Activated naive CD8-positive, alpha-beta T cell treated with anti-CD3 and anti-CD28 coated beads for 36 hours (primary cell): ENCODE results near the gene NELFCD. TPM values are rescaled to one million over a fixed set of nuclear protein-coding genes. Genes with fewer than 3 reads are reported as not detected.
"Not testable (repeated sequence)": the region's sequence is repeated elsewhere in the genome, so short reads cannot be mapped to it uniquely, and the experiment has no call there.

Experiments
- DNase-seq: peaks from one replicate; pipeline ENCODE4 v3.0.0; 2021
- H3K27ac Mint-ChIP-seq: one replicate; pipeline ENCODE4 v1.8.0; 2022; ENCODE audit warnings: mild to moderate bottlenecking, moderate library complexity, mixed read lengths
- H3K27me3 Mint-ChIP-seq: one replicate; pipeline ENCODE4 v1.8.0; 2022; ENCODE audit warnings: mild to moderate bottlenecking, mixed read lengths
- H3K36me3 Mint-ChIP-seq: one replicate; pipeline ENCODE4 v1.8.0; 2021; ENCODE audit warnings: mild to moderate bottlenecking, mixed read lengths
- H3K4me1 Mint-ChIP-seq: one replicate; pipeline ENCODE4 v1.8.0; 2021; ENCODE audit warnings: mixed read lengths
- H3K4me3 Mint-ChIP-seq: one replicate; pipeline ENCODE4 v1.8.0; 2022; ENCODE audit warnings: mild to moderate bottlenecking, moderate library complexity, mixed read lengths
- H3K9me3 Mint-ChIP-seq: one replicate; pipeline ENCODE4 v1.8.0; 2022; ENCODE audit warnings: mixed read lengths
- total RNA-seq, 2 experiments: library from RNA; stranded (reverse); gene quantifications; one replicate each; pipeline ENCODE4 v1.2.3, GENCODE V29; 2021

Gene NELFCD
- total RNA-seq, 2 experiments from 2014 or later = 84.1 to 91.2 TPM

DNA sequence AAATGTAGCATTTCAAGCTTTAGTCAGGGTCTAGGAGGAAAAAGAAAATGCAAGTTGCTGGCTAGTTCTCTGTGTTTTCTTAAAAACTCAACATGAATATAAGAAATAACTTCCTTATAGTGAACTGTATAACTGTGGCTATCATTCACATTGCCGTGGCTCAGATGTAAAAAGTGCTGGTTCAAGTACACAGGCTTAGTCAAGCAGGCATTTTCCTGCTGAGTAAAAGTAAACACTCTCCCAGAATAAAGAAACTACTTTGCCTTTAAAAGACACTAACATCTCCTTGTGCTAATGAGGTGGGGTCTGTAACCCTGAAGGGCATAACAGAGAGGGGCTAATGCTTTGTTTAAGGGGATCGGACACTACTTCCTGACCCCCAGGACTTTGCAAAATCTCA lies 47.8 kb downstream of the NELFCD start:
- H3K4me1 Mint-ChIP-seq = peaks cover 56% of the 10 kb centered on the region
- peak overlapping the region; percentile 60 for H3K4me3 Mint-ChIP-seq
- peaks cover 56% of the 10 kb centered on the region for H3K36me3 Mint-ChIP-seq
- H3K27ac Mint-ChIP-seq = peak overlapping the region; percentile 56
- DNase-seq = no peak
- H3K27me3 Mint-ChIP-seq = no peaks in the 10 kb centered on the region
- H3K9me3 Mint-ChIP-seq = no peaks in the 10 kb centered on the region

DNA sequence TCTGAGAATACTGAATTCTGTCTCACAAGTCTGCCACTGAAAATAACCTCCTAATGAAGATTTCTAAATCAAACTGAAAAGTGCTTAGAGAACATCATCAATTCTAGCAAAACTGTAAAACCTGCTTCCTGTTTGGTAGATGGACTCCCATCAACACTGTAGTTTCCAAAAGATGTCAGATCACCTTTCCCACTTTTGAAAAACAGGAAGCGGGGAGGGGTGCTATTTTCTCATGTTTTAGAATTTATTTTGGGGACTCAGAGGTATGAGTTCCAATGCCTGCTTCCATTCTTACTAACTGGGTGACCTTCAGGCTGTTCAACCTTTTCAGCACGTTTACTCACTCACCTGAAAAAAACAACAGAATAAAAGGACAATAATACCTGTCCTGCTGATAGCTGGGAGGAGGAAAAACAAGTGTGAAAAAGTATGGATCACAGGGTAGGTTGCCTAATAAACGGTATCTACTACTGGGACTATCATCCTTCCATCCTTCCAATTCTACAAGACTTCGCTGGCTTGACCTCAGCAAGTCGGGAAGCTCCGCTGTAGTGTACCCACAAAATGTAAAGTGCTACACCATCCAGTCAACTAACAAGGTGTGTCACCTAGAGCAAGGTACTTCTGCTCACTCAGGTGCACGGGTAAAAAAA lies 50.0 kb downstream of the NELFCD start:
- H3K9me3 Mint-ChIP-seq = no peaks in the 10 kb centered on the region
- H3K36me3 Mint-ChIP-seq = peaks cover 62% of the 10 kb centered on the region
- H3K4me3 Mint-ChIP-seq = peak overlapping the region; percentile 93
- DNase-seq = no peak
- peak overlapping the region; percentile 95 for H3K27ac Mint-ChIP-seq
- H3K27me3 Mint-ChIP-seq = no peaks in the 10 kb centered on the region
- peaks cover 63% of the 10 kb centered on the region for H3K4me1 Mint-ChIP-seq

- no peaks in the 10 kb centered on the region for H3K27me3 Mint-ChIP-seq
- H3K4me3 Mint-ChIP-seq = peak overlapping the region; percentile 93
- H3K27ac Mint-ChIP-seq = peak overlapping the region; percentile 95
- H3K9me3 Mint-ChIP-seq = no peaks in the 10 kb centered on the region
- DNase-seq = no peak
- H3K4me1 Mint-ChIP-seq = peaks cover 61% of the 10 kb centered on the region
- peaks cover 62% of the 10 kb centered on the region for H3K36me3 Mint-ChIP-seq
Measured at GRCh38 chr20:59031564-59032022, 50.5 kb downstream of the NELFCD start.

GRCh38 chr20:59032023-59032712 lies 51.1 kb downstream of the NELFCD start, which contains the start of gene ATP5F1E:
Gene ATP5F1E, minus strand, starts transcription at chr20:59032335. Its CDS starts 84 bp downstream, at chr20:59032251.
- Mint-ChIP-seq H3K27ac (peak within 1 kb of the TSS; percentile 97), H3K27me3 (no peaks in the 10 kb centered on the region), H3K4me1 (peaks cover 61% of the 10 kb centered on the region), H3K36me3 (peaks cover 62% of the 10 kb centered on the region), H3K9me3 (no peaks in the 10 kb centered on the region), H3K4me3 (peak within 1 kb of the TSS; percentile 95)
- DNase-seq = peak; percentile 100

DNA sequence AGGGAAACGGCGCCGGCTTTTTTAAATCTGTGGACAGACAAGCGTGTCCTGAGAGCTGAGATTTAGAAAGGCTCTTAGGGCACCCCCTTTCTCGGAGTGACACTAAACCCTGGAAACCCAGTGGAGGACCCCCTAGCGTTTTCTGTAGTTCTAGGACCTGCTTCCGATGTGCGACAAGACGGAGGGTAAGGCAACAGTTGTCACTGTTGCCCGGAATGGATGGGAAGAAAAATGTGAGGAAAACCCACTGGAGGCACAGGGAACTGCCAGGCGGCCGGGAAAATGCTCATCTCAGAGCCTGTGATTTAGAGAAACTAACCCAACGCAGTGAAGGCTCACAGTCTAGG lies 51.6 kb downstream of the NELFCD start:
- Mint-ChIP-seq H3K4me3 (peak overlapping the region; percentile 95), H3K4me1 (peaks cover 56% of the 10 kb centered on the region), H3K27me3 (no peaks in the 10 kb centered on the region), H3K27ac (peak overlapping the region; percentile 97), H3K9me3 (no peaks in the 10 kb centered on the region), H3K36me3 (peaks cover 58% of the 10 kb centered on the region)
- DNase-seq = no peak

DNA sequence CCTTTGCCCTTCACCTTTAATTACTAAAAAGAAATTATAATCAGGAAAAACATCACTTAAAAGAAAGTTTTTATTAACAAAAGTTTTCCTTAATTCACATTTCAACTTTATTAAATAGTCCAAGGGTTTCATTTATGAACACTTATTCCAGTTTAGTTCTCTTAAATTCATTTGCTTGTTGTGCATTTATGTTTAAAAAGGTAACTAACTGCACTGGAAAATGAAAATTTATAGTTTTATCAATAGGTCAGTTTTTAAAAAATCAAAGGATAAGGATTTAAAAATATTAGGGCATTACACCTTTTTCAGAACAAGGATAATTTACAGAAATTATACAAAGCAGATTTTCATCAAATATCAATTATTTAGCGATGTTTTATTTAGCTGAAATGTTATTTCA lies 52.0 kb downstream of the NELFCD start:
- no peak for DNase-seq
- Mint-ChIP-seq H3K4me1 (peaks cover 55% of the 10 kb centered on the region), H3K36me3 (peaks cover 59% of the 10 kb centered on the region), H3K9me3 (no peaks in the 10 kb centered on the region), H3K4me3 (peak overlapping the region; percentile 95), H3K27ac (peak overlapping the region; percentile 97), H3K27me3 (no peaks in the 10 kb centered on the region)

- peaks cover 51% of the 10 kb centered on the region for H3K4me1 Mint-ChIP-seq
- H3K27ac Mint-ChIP-seq = peak overlapping the region; percentile 3
- H3K4me3 Mint-ChIP-seq = no peak overlapping the region
- no peak for DNase-seq
- no peaks in the 10 kb centered on the region for H3K27me3 Mint-ChIP-seq
- no peaks in the 10 kb centered on the region for H3K9me3 Mint-ChIP-seq
- H3K36me3 Mint-ChIP-seq = peaks cover 58% of the 10 kb centered on the region
Measured at GRCh38 chr20:59033616-59034165, 52.6 kb downstream of the NELFCD start.

- no peaks in the 10 kb centered on the region for H3K27me3 Mint-ChIP-seq
- H3K9me3 Mint-ChIP-seq = no peaks in the 10 kb centered on the region
- peaks cover 51% of the 10 kb centered on the region for H3K4me1 Mint-ChIP-seq
- peak overlapping the region; percentile 5 for H3K27ac Mint-ChIP-seq
- no peak overlapping the region for H3K4me3 Mint-ChIP-seq
- peaks cover 57% of the 10 kb centered on the region for H3K36me3 Mint-ChIP-seq
- no peak for DNase-seq
Measured at GRCh38 chr20:59035381-59035780, 54.3 kb downstream of the NELFCD start.

GRCh38 chr20:59037386-59037785 lies 56.3 kb downstream of the NELFCD start:
- Mint-ChIP-seq H3K27me3 (no peaks in the 10 kb centered on the region), H3K4me1 (peaks cover 54% of the 10 kb centered on the region), H3K4me3 (no peak overlapping the region), H3K36me3 (peaks cover 55% of the 10 kb centered on the region), H3K27ac (peak overlapping the region; percentile 9), H3K9me3 (no peaks in the 10 kb centered on the region)
- DNase-seq = no peak

- DNase-seq = no peak
- Mint-ChIP-seq H3K36me3 (peaks cover 49% of the 10 kb centered on the region), H3K4me3 (peak overlapping the region; percentile 95), H3K4me1 (peaks cover 55% of the 10 kb centered on the region), H3K27ac (peak overlapping the region; percentile 87), H3K27me3 (no peaks in the 10 kb centered on the region), H3K9me3 (no peaks in the 10 kb centered on the region)
Measured at GRCh38 chr20:59039233-59039632, 58.2 kb downstream of the NELFCD start.

- Mint-ChIP-seq H3K4me1 (peaks cover 52% of the 10 kb centered on the region), H3K36me3 (peaks cover 43% of the 10 kb centered on the region)
Measured at GRCh38 chr20:59040667-59041066, 59.6 kb downstream of the NELFCD start.

GRCh38 chr20:59041487-59041886 lies 60.4 kb downstream of the NELFCD start:
- H3K27me3 Mint-ChIP-seq, H3K9me3 Mint-ChIP-seq, DNase-seq: not testable (repeated sequence)
- Mint-ChIP-seq H3K4me3 (peak overlapping the region; percentile 95), H3K36me3 (peaks cover 41% of the 10 kb centered on the region), H3K27ac (peak overlapping the region; percentile 87), H3K4me1 (peaks cover 50% of the 10 kb centered on the region)

More at GRCh38 chr20:59040667-59041066, 59.6 kb downstream of the NELFCD start:
- no peak for DNase-seq
- Mint-ChIP-seq H3K27ac (peak overlapping the region; percentile 87), H3K4me3 (peak overlapping the region; percentile 95), H3K27me3 (no peaks in the 10 kb centered on the region), H3K9me3 (no peaks in the 10 kb centered on the region)

DNA sequence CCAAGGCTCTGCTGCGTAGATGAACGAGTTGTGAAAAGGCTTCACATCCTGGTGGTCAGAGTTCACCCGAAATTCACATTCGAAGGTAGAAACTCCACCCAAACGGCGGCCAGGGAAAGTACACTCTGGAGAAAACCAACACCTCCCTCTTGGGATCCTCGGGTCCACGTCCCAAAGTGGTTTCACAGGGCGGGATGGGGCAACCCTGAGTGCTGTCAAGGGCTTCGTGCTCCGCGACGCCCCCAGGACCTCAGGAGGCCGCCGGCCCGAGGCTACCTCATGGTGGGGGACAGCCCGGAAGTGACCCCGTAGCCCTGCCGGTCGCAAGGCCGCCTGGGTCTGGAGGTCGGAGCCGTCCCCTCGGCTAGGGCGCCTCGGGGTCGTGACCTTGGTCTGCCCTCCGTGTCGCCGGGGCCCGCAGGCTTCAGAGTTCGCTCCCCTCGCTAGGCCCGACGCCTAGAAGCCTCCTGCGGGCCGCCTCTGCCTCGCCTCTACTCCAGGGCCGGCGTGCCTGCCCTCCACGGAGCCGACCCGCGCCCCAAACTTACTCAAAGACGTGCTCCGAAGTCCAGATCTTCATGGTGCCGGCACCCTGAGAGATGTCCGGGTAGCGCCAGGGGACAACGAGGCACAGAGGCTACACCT lies 61.2 kb downstream of the NELFCD start, which contains the start of gene PRELID3B:
Gene PRELID3B (minus strand): TSS at position 636 of the 645 bp plus-strand sequence. CDS start 56 bp downstream, at position 580.
- Mint-ChIP-seq H3K27me3 (no peaks in the 10 kb centered on the region), H3K36me3 (peaks cover 34% of the 10 kb centered on the region), H3K4me3 (peak within 1 kb of the TSS; percentile 95), H3K4me1 (peaks cover 43% of the 10 kb centered on the region), H3K9me3 (no peaks in the 10 kb centered on the region), H3K27ac (peak within 1 kb of the TSS; percentile 95)
- DNase-seq = no peak

DNA sequence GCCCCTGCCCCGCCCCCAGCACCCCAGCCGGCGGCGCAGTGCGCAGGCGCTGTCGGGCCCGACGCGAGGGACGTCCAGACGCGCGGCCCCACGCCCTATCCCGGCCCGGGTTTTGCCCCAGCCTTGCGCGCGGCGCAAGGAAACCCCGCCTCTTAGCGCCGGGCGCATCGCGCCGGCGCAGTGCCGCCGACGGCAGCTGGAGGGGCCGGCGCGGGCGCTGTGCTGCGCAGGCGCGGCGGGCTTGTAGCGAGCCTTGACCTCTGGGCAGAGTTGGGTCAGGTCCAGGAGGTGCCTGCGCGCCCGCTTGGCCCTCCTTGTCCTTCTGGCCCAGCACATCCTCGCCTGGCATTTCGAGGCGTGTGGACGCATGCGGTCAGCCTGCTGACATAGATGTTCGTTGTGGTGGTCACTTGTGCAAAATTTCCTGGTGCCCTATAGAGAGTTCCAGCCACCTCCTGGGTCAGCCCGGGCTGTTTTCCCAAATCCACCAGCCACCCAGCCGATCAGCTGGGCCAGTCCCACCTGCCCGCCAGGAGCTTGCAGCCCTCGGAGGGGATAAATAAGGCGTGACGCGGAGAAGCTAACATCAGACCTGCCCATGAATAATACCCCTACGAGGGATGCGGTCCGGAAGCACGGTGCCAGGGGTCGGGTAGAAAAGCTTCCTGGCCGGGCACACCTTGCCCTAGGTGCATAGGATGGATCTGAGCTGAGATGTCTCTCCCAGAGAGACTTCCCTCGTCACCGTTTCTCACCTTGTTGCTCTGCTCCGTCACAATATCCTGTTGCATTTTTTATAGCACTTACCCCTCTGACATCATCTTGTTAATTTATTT lies 62.0 kb downstream of the NELFCD start:
- no peaks in the 10 kb centered on the region for H3K9me3 Mint-ChIP-seq
- H3K27me3 Mint-ChIP-seq = no peaks in the 10 kb centered on the region
- H3K36me3 Mint-ChIP-seq = peaks cover 30% of the 10 kb centered on the region
- DNase-seq = peak; percentile 98
- peaks cover 44% of the 10 kb centered on the region for H3K4me1 Mint-ChIP-seq
- H3K4me3 Mint-ChIP-seq = peak overlapping the region; percentile 95
- H3K27ac Mint-ChIP-seq = peak overlapping the region; percentile 95
